Prostate gland (tissue), 2 donors: Measurements from ENCODE around the gene PEAK1. TPM values are rescaled to one million over a fixed set of nuclear protein-coding genes. Genes with fewer than 3 reads are reported as not detected.
"Not testable (repeated sequence)": the region's sequence is repeated elsewhere in the genome, so short reads cannot be mapped to it uniquely, and the experiment has no call there.

Experiments
- DNase-seq: peaks from one replicate; pipeline ENCODE4 v3.0.0-alpha.2; 2019; ENCODE audit warnings: low spot score
- H3K27ac ChIP-seq, 2 donors: fragments of 200-600 bp; sonication (generic); 2 replicates each; pipeline ENCODE4 v1.5.1; 2017 to 2019
- H3K27me3 ChIP-seq: fragments of 200-600 bp; sonication (generic); replicated peaks from 2 replicates; pipeline ENCODE4 v1.5.1; 2019; ENCODE audit not compliant: insufficient read depth
- H3K36me3 ChIP-seq, 2 donors: fragments of 200-600 bp; sonication (generic); 1 replicate in 1 of 2; 2 replicates in 1 of 2; pipeline versions ENCODE4 v1.5.1 to v1.8.1; 2017 to 2019
- H3K4me1 ChIP-seq: fragments of 200-600 bp; sonication (generic); replicated peaks from 2 replicates; pipeline ENCODE4 v1.5.1; 2019
- H3K4me3 ChIP-seq, 2 donors: fragments of 200-600 bp; sonication (generic); 2 replicates each; pipeline ENCODE4 v1.5.1; 2017 to 2019
- H3K9me3 ChIP-seq: fragments of 200-600 bp; sonication (generic); 2 replicates; pipeline ENCODE4 v1.5.1; 2017
- CTCF ChIP-seq, 4 experiments: fragments of 200-600 bp in 2 of 4; fragments of 450-650 bp in 2 of 4; sonication (generic) in 2 of 4; IDR thresholded peaks; 1 replicate in 3 of 4; 2 replicates in 1 of 4; pipeline ENCODE4 v1.5.1; 2016 to 2019; ENCODE audit warnings: antibody characterized with exemption in 4 of 4, mild to moderate bottlenecking in 2 of 4, moderate library complexity in 2 of 4
- POLR2A ChIP-seq: fragments of 450-650 bp; IDR thresholded peaks from one replicate; pipeline ENCODE4 v1.6.1; 2016; ENCODE audit warnings: antibody characterized with exemption, mild to moderate bottlenecking
- POLR2AphosphoS5 ChIP-seq: sonication (generic); formaldehyde crosslinking; IDR thresholded peaks from one replicate; pipeline ENCODE4 v1.6.1; 2017; ENCODE audit warnings: antibody characterized with exemption
- WGBS: methylation state at CpG from one replicate; pipeline ENCODE4 v1.1.5; 2018; 5-methylcytosine and 5-hydroxymethylcytosine counted together
- intact Hi-C: fragments of 100-400 bp; cut with DNase I; formaldehyde crosslinking; loops from one replicate; pipeline ENCODE4 v1.14.2; 2022
- total RNA-seq, 2 donors: library from RNA; depleted of rRNA; stranded (reverse); fragments of >200 nt; gene quantifications; one replicate each; pipeline ENCODE4 v1.1.0, GENCODE V29; 2016

Gene PEAK1
- total RNA-seq, 2 donors from 2014 or later: 11.3 to 108 TPM

GRCh38 chr15:77185242-77185785 lies 234.6 kb downstream of the PEAK1 start:
- no peaks in the 10 kb centered on the region for H3K4me1 ChIP-seq
- H3K4me3 ChIP-seq: no peak overlapping the region
- TF ChIP-seq POLR2A (no peak), POLR2AphosphoS5 (no peak), CTCF (IDR thresholded peaks at IDR 0.05) (no peak)
- no peaks in the 10 kb centered on the region for H3K36me3 ChIP-seq
- 91% methylated on average over 2 of the region's 2 CpGs for WGBS
- intact Hi-C loops: loop anchor here (5.0 kb wide), 1 partner anchor 312 kb away; no protein-coding TSS in a partner anchor
- no peaks in the 10 kb centered on the region for H3K27me3 ChIP-seq
- no peaks in the 10 kb centered on the region for H3K9me3 ChIP-seq
- no peak overlapping the region for H3K27ac ChIP-seq
- DNase-seq: no peak

GRCh38 chr15:77184352-77184751 lies 235.6 kb downstream of the PEAK1 start:
- H3K36me3 ChIP-seq, H3K27ac ChIP-seq, DNase-seq, intact Hi-C loops, H3K27me3 ChIP-seq, H3K4me1 ChIP-seq, H3K9me3 ChIP-seq, H3K4me3 ChIP-seq: not testable (repeated sequence)
- WGBS: 80% methylated on average over 4 of the region's 4 CpGs

GRCh38 chr15:77183066-77183465 lies 236.8 kb downstream of the PEAK1 start:
- Histone ChIP-seq H3K27ac (no peak overlapping the region), H3K9me3 (no peaks in the 10 kb centered on the region), H3K36me3 (no peaks in the 10 kb centered on the region), H3K4me1 (no peaks in the 10 kb centered on the region), H3K27me3 (no peaks in the 10 kb centered on the region), H3K4me3 (no peak overlapping the region)
- intact Hi-C loops: no loop called here
- TF ChIP-seq POLR2AphosphoS5: no peak
- no peak for TF ChIP-seq POLR2A
- WGBS: 95% methylated on average over 3 of the region's 3 CpGs
- no peak for DNase-seq

- intact Hi-C loops: no loop called here
- TF ChIP-seq POLR2AphosphoS5 (no peak), POLR2A (no peak), CTCF (IDR thresholded peaks at IDR 0.05) (no peak)
These were observed 238.4 kb downstream of the PEAK1 start for GRCh38 chr15:77181305-77182074.

GRCh38 chr15:77180757-77181156 lies 239.1 kb downstream of the PEAK1 start:
- no peak for DNase-seq
- Histone ChIP-seq H3K27me3 (no peaks in the 10 kb centered on the region), H3K36me3 (no peaks in the 10 kb centered on the region), H3K4me3 (no peak overlapping the region), H3K27ac (no peak overlapping the region), H3K4me1 (no peaks in the 10 kb centered on the region), H3K9me3 (no peaks in the 10 kb centered on the region)
- TF ChIP-seq POLR2AphosphoS5 (no peak), CTCF (IDR thresholded peaks at IDR 0.05) (no peak), POLR2A (no peak)
- intact Hi-C loops: no loop called here
- 80% methylated on average over 5 of the region's 5 CpGs for WGBS

More at GRCh38 chr15:77181305-77182074, 238.4 kb downstream of the PEAK1 start:
- H3K4me3 ChIP-seq: no peak overlapping the region
- no peaks in the 10 kb centered on the region for H3K9me3 ChIP-seq
- WGBS: 90% methylated on average over 5 of the region's 5 CpGs
- no peak overlapping the region for H3K27ac ChIP-seq
- no peaks in the 10 kb centered on the region for H3K36me3 ChIP-seq
- H3K4me1 ChIP-seq: no peaks in the 10 kb centered on the region
- DNase-seq: no peak
- H3K27me3 ChIP-seq: no peaks in the 10 kb centered on the region

- no peaks in the 10 kb centered on the region for H3K36me3 ChIP-seq
These were observed 239.6 kb downstream of the PEAK1 start for GRCh38 chr15:77180270-77180669.

More at GRCh38 chr15:77180270-77180669, 239.6 kb downstream of the PEAK1 start:
- 93% methylated on average over 6 of the region's 6 CpGs for WGBS
- H3K4me1 ChIP-seq: no peaks in the 10 kb centered on the region
- no peak overlapping the region for H3K27ac ChIP-seq
- TF ChIP-seq POLR2A (no peak), CTCF (IDR thresholded peaks at IDR 0.05) (no peak), POLR2AphosphoS5 (no peak)
- no peaks in the 10 kb centered on the region for H3K27me3 ChIP-seq
- no peak for DNase-seq
- no peaks in the 10 kb centered on the region for H3K9me3 ChIP-seq
- intact Hi-C loops: no loop called here
- no peak overlapping the region for H3K4me3 ChIP-seq
